Hepatocyte (in vitro differentiated cells): Measurements from ENCODE around the gene ZEB1. TPM values are rescaled to one million over a fixed set of nuclear protein-coding genes. Genes with fewer than 3 reads are reported as not detected.

Experiments
- DNase-seq: peaks from one replicate; pipeline ENCODE4 v3.0.0-alpha.2; 2016; ENCODE audit warnings: low spot score
- H2AFZ ChIP-seq: fragments of 200-600 bp; sonication (generic); 2 replicates; pipeline ENCODE4 v1.6.0; 2016; ENCODE audit warnings: antibody characterized with exemption, mild to moderate bottlenecking
- H3K27ac ChIP-seq: fragments of 200-600 bp; sonication (generic); 2 replicates; pipeline ENCODE4 v1.5.1; 2016; ENCODE audit warnings: mild to moderate bottlenecking
- H3K27me3 ChIP-seq: fragments of 200-600 bp; sonication (generic); 2 replicates; pipeline ENCODE4 v1.6.1; 2016
- H3K36me3 ChIP-seq: fragments of 200-600 bp; sonication (generic); replicated peaks from 2 replicates; pipeline ENCODE4 v1.5.1; 2016; ENCODE audit warnings: low read depth; ENCODE audit not compliant: insufficient read depth
- H3K4me1 ChIP-seq: fragments of 200-600 bp; sonication (generic); 2 replicates; pipeline ENCODE4 v1.5.1; 2016; ENCODE audit warnings: mild to moderate bottlenecking, moderate library complexity; ENCODE audit not compliant: insufficient read depth
- H3K4me2 ChIP-seq: fragments of 200-600 bp; sonication (generic); 2 replicates; pipeline ENCODE4 v1.6.0; 2016
- H3K4me3 ChIP-seq: fragments of 200-600 bp; sonication (generic); 2 replicates; pipeline ENCODE4 v1.5.1; 2016; ENCODE audit warnings: mild to moderate bottlenecking
- H3K79me2 ChIP-seq: fragments of 200-600 bp; sonication (generic); 2 replicates; pipeline ENCODE4 v1.6.0; 2017; ENCODE audit warnings: mild to moderate bottlenecking
- H3K9me2 ChIP-seq: fragments of 200-600 bp; sonication (generic); replicated peaks from 2 replicates; pipeline ENCODE4 v1.6.0; 2017; ENCODE audit warnings: mild to moderate bottlenecking; ENCODE audit not compliant: insufficient read depth
- H3K9me3 ChIP-seq: fragments of 200-600 bp; sonication (generic); 2 replicates; pipeline ENCODE4 v1.5.1; 2016; ENCODE audit warnings: low read depth, mild to moderate bottlenecking
- H4K20me1 ChIP-seq: fragments of 200-600 bp; sonication (generic); 2 replicates; pipeline ENCODE4 v1.6.0; 2016; ENCODE audit warnings: mild to moderate bottlenecking; ENCODE audit not compliant: insufficient read depth, poor library complexity, severe bottlenecking
- EZH2 ChIP-seq: fragments of 200-600 bp; sonication (generic); IDR thresholded peaks from 2 replicates; pipeline ENCODE4 v1.6.1; 2016; ENCODE audit warnings: antibody characterized with exemption, mild to moderate bottlenecking, borderline replicate concordance
- EZH2phosphoT487 ChIP-seq: fragments of 200-600 bp; sonication (generic); IDR thresholded peaks from one replicate; pipeline ENCODE4 v1.6.1; 2018; ENCODE audit warnings: antibody characterized with exemption, mild to moderate bottlenecking, low read depth, moderate library complexity; ENCODE audit not compliant: unreplicated experiment, severe bottlenecking
- WGBS: methylation state at CpG from one replicate; pipeline ENCODE4 v1.1.6; 2016; ENCODE audit warnings: low lambda C conversion rate; ENCODE audit errors: missing lambda C conversion rate; 5-methylcytosine and 5-hydroxymethylcytosine counted together
- polyA plus RNA-seq: library from polyadenylated mRNA; unstranded; fragments of >200 nt; fragmentation: Nextera tagmentation; extraction: Ambion mirVana; gene quantifications from 2 replicates; pipeline ENCODE4 v1.2.1, GENCODE V29; 2016
- total RNA-seq: library from RNA; depleted of rRNA; stranded (reverse); fragments of >200 nt; gene quantifications from 2 replicates; pipeline ENCODE4 v1.2.3, GENCODE V29; 2014
- TF ChIP-seq, protein P1 (sequence below): fragments of 200-600 bp; sonication (generic); IDR thresholded peaks from 2 replicates; pipeline ENCODE4 v1.5.1; 2016; ENCODE audit warnings: antibody characterized with exemption, mild to moderate bottlenecking; ENCODE audit not compliant: poor library complexity

Gene ZEB1
- total and polyA plus RNA-seq, 2 experiments from 2014 or later, result 13.6 to 14.3 TPM

GRCh38 chr10:31524460-31524859, 205.4 kb downstream of the ZEB1 start:
- Histone ChIP-seq H3K79me2 (no peaks in the 10 kb centered on the region), H3K36me3 (no peaks in the 10 kb centered on the region), H3K9me3 (no peaks in the 10 kb centered on the region), H3K4me2 (no peak overlapping the region), H3K4me3 (no peak overlapping the region), H3K27me3 (no peaks in the 10 kb centered on the region), H3K4me1 (no peaks in the 10 kb centered on the region), H3K9me2 (no peaks in the 10 kb centered on the region), H2AFZ (no peak overlapping the region), H3K27ac (no peak overlapping the region), H4K20me1 (no peaks in the 10 kb centered on the region)
- 95% methylated on average over 4 of the region's 4 CpGs for WGBS
- no peak for TF ChIP-seq EZH2
- no peak for TF ChIP-seq EZH2phosphoT487
- TF ChIP-seq, protein P1, sequence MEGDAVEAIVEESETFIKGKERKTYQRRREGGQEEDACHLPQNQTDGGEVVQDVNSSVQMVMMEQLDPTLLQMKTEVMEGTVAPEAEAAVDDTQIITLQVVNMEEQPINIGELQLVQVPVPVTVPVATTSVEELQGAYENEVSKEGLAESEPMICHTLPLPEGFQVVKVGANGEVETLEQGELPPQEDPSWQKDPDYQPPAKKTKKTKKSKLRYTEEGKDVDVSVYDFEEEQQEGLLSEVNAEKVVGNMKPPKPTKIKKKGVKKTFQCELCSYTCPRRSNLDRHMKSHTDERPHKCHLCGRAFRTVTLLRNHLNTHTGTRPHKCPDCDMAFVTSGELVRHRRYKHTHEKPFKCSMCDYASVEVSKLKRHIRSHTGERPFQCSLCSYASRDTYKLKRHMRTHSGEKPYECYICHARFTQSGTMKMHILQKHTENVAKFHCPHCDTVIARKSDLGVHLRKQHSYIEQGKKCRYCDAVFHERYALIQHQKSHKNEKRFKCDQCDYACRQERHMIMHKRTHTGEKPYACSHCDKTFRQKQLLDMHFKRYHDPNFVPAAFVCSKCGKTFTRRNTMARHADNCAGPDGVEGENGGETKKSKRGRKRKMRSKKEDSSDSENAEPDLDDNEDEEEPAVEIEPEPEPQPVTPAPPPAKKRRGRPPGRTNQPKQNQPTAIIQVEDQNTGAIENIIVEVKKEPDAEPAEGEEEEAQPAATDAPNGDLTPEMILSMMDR, result no peak
- no peak for DNase-seq

GRCh38 chr10:31526178-31526577, 207.2 kb downstream of the ZEB1 start:
- no peaks in the 10 kb centered on the region for H3K27me3 ChIP-seq
- no peak overlapping the region for H2AFZ ChIP-seq
- WGBS, result 87% methylated on average over 4 of the region's 4 CpGs
- no peaks in the 10 kb centered on the region for H3K9me3 ChIP-seq
- H3K79me2 ChIP-seq, result no peaks in the 10 kb centered on the region
- no peak overlapping the region for H3K4me3 ChIP-seq
- H3K4me1 ChIP-seq, result no peaks in the 10 kb centered on the region
- no peak overlapping the region for H3K4me2 ChIP-seq
- no peak for TF ChIP-seq EZH2
- TF ChIP-seq, protein P1, result no peak
- no peak for TF ChIP-seq EZH2phosphoT487
- no peaks in the 10 kb centered on the region for H3K9me2 ChIP-seq
- no peaks in the 10 kb centered on the region for H3K36me3 ChIP-seq
- H3K27ac ChIP-seq, result no peak overlapping the region
- no peak for DNase-seq
- H4K20me1 ChIP-seq, result no peaks in the 10 kb centered on the region

GRCh38 chr10:31526681-31527080, 207.7 kb downstream of the ZEB1 start:
- Histone ChIP-seq H2AFZ (no peak overlapping the region), H3K79me2 (no peaks in the 10 kb centered on the region), H3K4me2 (no peak overlapping the region), H4K20me1 (no peaks in the 10 kb centered on the region), H3K27ac (no peak overlapping the region), H3K9me3 (no peaks in the 10 kb centered on the region), H3K4me1 (no peaks in the 10 kb centered on the region), H3K36me3 (no peaks in the 10 kb centered on the region), H3K4me3 (no peak overlapping the region), H3K9me2 (no peaks in the 10 kb centered on the region), H3K27me3 (no peaks in the 10 kb centered on the region)
- no peak for DNase-seq
- 90% methylated on average over 11 of the region's 11 CpGs for WGBS
- TF ChIP-seq EZH2phosphoT487, result no peak
- TF ChIP-seq, protein P1, result no peak
- no peak for TF ChIP-seq EZH2

DNA sequence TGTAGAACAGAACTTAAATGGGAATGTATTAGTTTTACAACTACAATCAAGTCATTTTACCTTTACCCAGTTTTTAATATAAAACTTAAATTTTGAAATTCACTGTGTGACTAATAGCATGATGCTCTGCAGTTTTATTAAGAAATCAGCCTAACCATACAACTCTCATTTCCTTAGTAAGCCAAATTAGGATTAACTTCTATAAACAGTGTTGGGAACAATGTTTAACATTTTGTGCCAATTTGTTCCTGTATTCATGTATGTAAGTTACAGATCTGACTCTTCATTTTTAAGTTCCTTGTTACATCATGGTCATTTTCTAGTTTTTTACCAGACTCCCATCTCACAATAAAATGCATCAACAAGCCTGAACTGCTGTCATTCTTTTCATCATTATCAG, 209.8 kb downstream of the ZEB1 start:
- no peaks in the 10 kb centered on the region for H3K79me2 ChIP-seq
- H3K36me3 ChIP-seq, result no peaks in the 10 kb centered on the region
- H3K9me2 ChIP-seq, result no peaks in the 10 kb centered on the region
- no peaks in the 10 kb centered on the region for H4K20me1 ChIP-seq
- TF ChIP-seq, protein P1, result no peak
- TF ChIP-seq EZH2phosphoT487 (no peak), EZH2 (no peak)
- H3K27me3 ChIP-seq, result no peaks in the 10 kb centered on the region
- DNase-seq, result no peak
- no peaks in the 10 kb centered on the region for H3K4me1 ChIP-seq
- no peak overlapping the region for H3K4me3 ChIP-seq
- H3K9me3 ChIP-seq, result no peaks in the 10 kb centered on the region
- H2AFZ ChIP-seq, result no peak overlapping the region
- no peak overlapping the region for H3K4me2 ChIP-seq
- no peak overlapping the region for H3K27ac ChIP-seq
